Measurements from ENCODE around the gene PDPN. TPM values are rescaled to one million over a fixed set of nuclear protein-coding genes. Genes with fewer than 3 reads are reported as not detected.
"Not testable (repeated sequence)": the region's sequence is repeated elsewhere in the genome, so short reads cannot be mapped to it uniquely, and the experiment has no call there.

Gene PDPN
- total RNA-seq, 1 donor from 2014 or later: 13.6 TPM

DNA sequence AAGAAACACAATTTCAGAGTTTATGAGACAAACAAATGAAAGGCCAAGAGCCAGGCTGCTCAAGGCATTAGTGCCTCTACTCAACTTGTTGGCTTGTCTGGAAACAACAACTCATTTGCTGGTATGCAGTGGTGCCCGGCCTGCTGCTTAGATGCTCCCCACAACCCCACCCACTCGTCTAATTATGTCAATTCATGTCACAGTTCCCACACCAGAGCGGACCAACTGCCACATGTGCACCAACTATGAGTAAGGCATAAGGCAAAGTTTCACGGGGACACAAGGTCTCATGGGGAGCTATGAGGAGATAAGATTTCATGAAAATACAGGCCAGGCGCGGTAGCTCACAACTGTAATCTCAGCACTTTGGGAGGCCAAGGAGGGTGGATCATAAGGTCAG lies 35.4 kb upstream of the PDPN start:
- H3K4me3 ChIP-seq (ENCODE audit: low read length in 3 of 3): no peak overlapping the region
- no peaks in the 10 kb centered on the region for H3K9me3 ChIP-seq (ENCODE audit: control insufficient read depth in 3 of 3, low read length in 3 of 3)
- no peaks in the 10 kb centered on the region for H3K36me3 ChIP-seq (ENCODE audit: control insufficient read depth in 3 of 3, insufficient read depth in 3 of 3, low read length in 3 of 3)
- H3K27ac ChIP-seq (ENCODE audit: low read depth, low read length): no peak overlapping the region
- H3K9ac ChIP-seq (ENCODE audit: low read depth in 1 of 3, low read length in 3 of 3): no peak overlapping the region
- no peaks in the 10 kb centered on the region for H3K27me3 ChIP-seq (ENCODE audit: control insufficient read depth in 3 of 3, insufficient read depth in 3 of 3, low read length in 3 of 3)
- H3K4me1 ChIP-seq (ENCODE audit: control insufficient read depth in 3 of 3, insufficient read depth in 3 of 3, low read length in 3 of 3): peaks cover 20 to 33% (median 26%) of the 10 kb centered on the region in 3 donors

DNA sequence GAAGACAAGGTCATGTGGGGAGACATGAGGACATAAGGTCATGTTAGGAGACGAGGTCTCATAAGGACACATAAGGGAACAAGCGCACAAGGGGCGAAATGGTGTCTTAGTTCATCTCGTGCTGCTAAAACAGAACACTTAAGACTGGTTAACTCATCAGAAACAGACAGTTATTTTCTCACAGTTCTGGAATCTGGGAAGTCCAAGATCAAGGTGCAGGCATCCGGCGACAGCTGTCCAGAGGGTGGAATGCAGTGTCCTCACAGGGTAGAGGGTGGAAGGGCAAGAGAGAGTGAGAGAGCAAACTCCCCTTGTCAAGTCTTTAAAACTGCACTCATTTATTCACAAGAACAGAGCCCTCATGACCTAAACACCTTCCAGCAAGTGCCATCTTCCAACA lies 34.6 kb upstream of the PDPN start:
- H3K4me3 ChIP-seq (ENCODE audit: low read length in 3 of 3): no peak overlapping the region

DNA sequence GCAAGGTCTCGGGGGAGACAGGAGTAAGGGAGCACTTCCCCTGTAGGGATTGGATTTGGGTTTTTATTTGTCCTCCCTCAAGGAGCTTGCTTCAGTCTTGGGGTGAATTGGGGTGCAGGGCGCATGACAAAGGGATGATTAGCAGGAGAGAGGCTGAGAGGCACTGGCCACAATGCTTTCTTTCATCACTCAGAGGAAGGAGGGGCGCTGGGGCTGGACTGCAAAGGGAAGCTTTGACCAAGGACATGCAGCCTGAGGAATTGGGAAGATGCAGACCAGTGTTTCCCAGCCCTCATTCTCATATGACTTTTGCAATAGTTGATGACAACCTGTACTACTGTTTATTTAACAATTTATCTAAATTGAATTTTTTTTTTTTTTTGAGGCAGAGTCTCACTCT lies 34.1 kb upstream of the PDPN start:
- Histone ChIP-seq H3K4me1 (ENCODE audit: control insufficient read depth in 3 of 3, insufficient read depth in 3 of 3, low read length in 3 of 3) (peaks cover 9 to 21% (median 15%) of the 10 kb centered on the region in 3 donors), H3K27me3 (ENCODE audit: control insufficient read depth in 3 of 3, insufficient read depth in 3 of 3, low read length in 3 of 3) (no peaks in the 10 kb centered on the region), H3K27ac (ENCODE audit: low read depth, low read length) (no peak overlapping the region), H3K9ac (ENCODE audit: low read depth in 1 of 3, low read length in 3 of 3) (no peak overlapping the region), H3K4me3 (ENCODE audit: low read length in 3 of 3) (no peak overlapping the region), H3K36me3 (ENCODE audit: control insufficient read depth in 3 of 3, insufficient read depth in 3 of 3, low read length in 3 of 3) (no peaks in the 10 kb centered on the region), H3K9me3 (ENCODE audit: control insufficient read depth in 3 of 3, low read length in 3 of 3) (no peaks in the 10 kb centered on the region)

More for the DNA sequence above, 34.6 kb upstream of the PDPN start:
- Histone ChIP-seq H3K27me3 (ENCODE audit: control insufficient read depth in 3 of 3, insufficient read depth in 3 of 3, low read length in 3 of 3) (no peaks in the 10 kb centered on the region), H3K4me1 (ENCODE audit: control insufficient read depth in 3 of 3, insufficient read depth in 3 of 3, low read length in 3 of 3) (peaks cover 14 to 26% (median 20%) of the 10 kb centered on the region in 3 donors), H3K27ac (ENCODE audit: low read depth, low read length) (no peak overlapping the region), H3K9ac (ENCODE audit: low read depth in 1 of 3, low read length in 3 of 3) (no peak overlapping the region), H3K36me3 (ENCODE audit: control insufficient read depth in 3 of 3, insufficient read depth in 3 of 3, low read length in 3 of 3) (no peaks in the 10 kb centered on the region), H3K9me3 (ENCODE audit: control insufficient read depth in 3 of 3, low read length in 3 of 3) (no peaks in the 10 kb centered on the region)

DNA sequence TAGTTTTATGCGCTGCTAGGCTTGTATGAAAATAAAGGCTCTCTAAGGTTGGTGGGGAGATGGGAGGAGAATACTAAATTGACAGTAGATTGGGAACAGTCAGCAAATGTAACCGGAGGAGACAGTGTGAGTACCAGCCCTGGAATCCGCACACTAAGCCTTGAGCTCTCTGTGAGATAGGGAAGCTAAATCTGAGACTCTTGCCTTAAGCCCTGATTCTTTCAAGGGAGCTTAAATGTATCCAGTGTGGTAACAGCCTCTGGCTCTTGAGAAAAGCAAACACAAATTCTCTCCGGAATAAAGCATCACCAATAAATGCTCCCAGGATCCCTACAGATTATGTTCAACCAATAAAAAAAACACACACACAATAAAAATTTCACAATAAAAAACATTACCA lies 33.0 kb upstream of the PDPN start:
- H3K4me3 ChIP-seq (ENCODE audit: low read length in 3 of 3): no peak overlapping the region
- no peaks in the 10 kb centered on the region for H3K27me3 ChIP-seq (ENCODE audit: control insufficient read depth in 3 of 3, insufficient read depth in 3 of 3, low read length in 3 of 3)
- H3K36me3 ChIP-seq (ENCODE audit: control insufficient read depth in 3 of 3, insufficient read depth in 3 of 3, low read length in 3 of 3): no peaks in the 10 kb centered on the region
- H3K9ac ChIP-seq (ENCODE audit: low read depth in 1 of 3, low read length in 3 of 3): no peak overlapping the region
- H3K4me1 ChIP-seq (ENCODE audit: control insufficient read depth in 3 of 3, insufficient read depth in 3 of 3, low read length in 3 of 3): peaks cover 6 to 15% (median 11%) of the 10 kb centered on the region in 3 donors
- no peaks in the 10 kb centered on the region for H3K9me3 ChIP-seq (ENCODE audit: control insufficient read depth in 3 of 3, low read length in 3 of 3)
- H3K27ac ChIP-seq (ENCODE audit: low read depth, low read length): no peak overlapping the region

DNA sequence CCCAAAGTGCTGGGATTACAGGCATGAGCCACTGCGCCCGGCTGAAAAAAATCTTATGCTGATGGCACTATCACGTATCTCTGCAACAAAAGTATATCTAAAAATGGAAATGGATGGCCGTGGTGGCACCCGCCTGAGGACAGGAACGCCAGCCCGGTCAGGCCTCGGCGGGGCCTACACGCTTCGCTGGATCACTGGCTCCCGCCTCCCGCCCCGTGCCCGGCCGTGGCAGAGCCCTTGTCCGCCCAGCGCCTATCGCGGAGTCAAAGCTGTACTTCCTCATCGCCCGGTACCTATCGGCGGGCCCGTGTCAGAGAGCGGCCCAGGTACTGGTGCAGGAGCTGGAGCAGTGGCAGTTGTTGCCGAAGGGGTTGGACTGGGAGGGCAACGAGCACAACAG lies 28.8 kb upstream of the PDPN start:
- H3K9ac ChIP-seq (ENCODE audit: low read depth in 1 of 3, low read length in 3 of 3): no peak overlapping the region
- no peaks in the 10 kb centered on the region for H3K9me3 ChIP-seq (ENCODE audit: control insufficient read depth in 3 of 3, low read length in 3 of 3)
- H3K27ac ChIP-seq (ENCODE audit: low read depth, low read length): no peak overlapping the region
- no peaks in the 10 kb centered on the region for H3K36me3 ChIP-seq (ENCODE audit: control insufficient read depth in 3 of 3, insufficient read depth in 3 of 3, low read length in 3 of 3)
- peaks cover 0 to 7% (median 4%) of the 10 kb centered on the region in 3 donors for H3K4me1 ChIP-seq (ENCODE audit: control insufficient read depth in 3 of 3, insufficient read depth in 3 of 3, low read length in 3 of 3)
- H3K27me3 ChIP-seq (ENCODE audit: control insufficient read depth in 3 of 3, insufficient read depth in 3 of 3, low read length in 3 of 3): no peaks in the 10 kb centered on the region
- no peak overlapping the region for H3K4me3 ChIP-seq (ENCODE audit: low read length in 3 of 3)

DNA sequence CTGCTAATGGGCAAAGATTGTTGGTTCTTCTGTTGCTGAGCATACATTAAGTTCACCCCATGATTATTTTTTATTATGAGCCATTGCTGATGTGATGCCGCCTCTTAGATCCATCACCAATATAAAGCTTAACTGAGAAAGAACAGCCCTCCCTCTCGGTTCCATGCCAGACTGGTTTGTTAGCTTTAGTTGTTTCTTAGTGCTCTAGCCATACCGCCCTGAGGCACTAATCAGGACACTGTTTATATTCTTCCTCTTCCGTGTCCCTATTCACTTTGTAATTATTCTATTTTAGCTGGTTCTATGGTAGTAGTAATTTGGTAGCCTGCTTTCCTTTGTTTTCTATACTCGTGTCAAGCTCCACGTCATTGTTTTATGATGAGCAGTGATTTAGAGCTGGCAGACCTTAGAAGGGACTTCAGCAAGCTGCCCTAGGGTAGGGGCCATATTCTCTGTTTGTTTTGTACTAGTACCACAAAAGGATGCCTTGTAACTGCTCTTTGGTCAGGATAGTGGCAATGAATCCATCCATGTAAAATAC lies 27.3 kb upstream of the PDPN start:
- Histone ChIP-seq H3K4me3 (ENCODE audit: low read length in 3 of 3) (no peak overlapping the region), H3K9ac (ENCODE audit: low read depth in 1 of 3, low read length in 3 of 3) (no peak overlapping the region), H3K9me3 (ENCODE audit: control insufficient read depth in 3 of 3, low read length in 3 of 3) (no peaks in the 10 kb centered on the region), H3K4me1 (ENCODE audit: control insufficient read depth in 3 of 3, insufficient read depth in 3 of 3, low read length in 3 of 3) (no peaks in the 10 kb centered on the region), H3K27ac (ENCODE audit: low read depth, low read length) (no peak overlapping the region), H3K27me3 (ENCODE audit: control insufficient read depth in 3 of 3, insufficient read depth in 3 of 3, low read length in 3 of 3) (peaks cover 0 to 3% (median 0%) of the 10 kb centered on the region in 3 donors), H3K36me3 (ENCODE audit: control insufficient read depth in 3 of 3, insufficient read depth in 3 of 3, low read length in 3 of 3) (no peaks in the 10 kb centered on the region)

DNA sequence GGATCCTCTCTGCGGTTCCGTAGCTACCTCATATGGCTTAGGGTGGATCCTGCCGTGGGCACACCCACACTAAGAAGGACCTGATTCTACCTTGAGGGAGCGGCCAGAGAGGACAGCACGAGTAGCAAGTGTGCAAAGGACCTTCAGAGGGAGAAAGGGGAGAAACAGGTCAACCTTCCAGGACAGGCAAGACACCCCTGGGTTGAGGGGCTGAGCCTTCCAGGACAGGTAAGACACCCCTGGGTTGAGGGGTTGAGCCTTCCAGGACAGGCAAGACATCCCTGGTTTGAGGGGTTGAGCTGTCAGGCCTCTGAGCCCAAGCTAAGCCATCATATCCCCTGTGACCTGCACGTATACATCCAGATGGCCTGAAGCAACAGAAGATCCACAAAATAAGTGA lies 23.1 kb upstream of the PDPN start:
- Histone ChIP-seq H3K27me3 (ENCODE audit: control insufficient read depth in 3 of 3, insufficient read depth in 3 of 3, low read length in 3 of 3) (peaks cover 0 to 3% (median 0%) of the 10 kb centered on the region in 3 donors), H3K36me3 (ENCODE audit: control insufficient read depth in 3 of 3, insufficient read depth in 3 of 3, low read length in 3 of 3) (no peaks in the 10 kb centered on the region), H3K9ac (ENCODE audit: low read depth in 1 of 3, low read length in 3 of 3) (no peak overlapping the region), H3K4me3 (ENCODE audit: low read length in 3 of 3) (no peak overlapping the region), H3K27ac (ENCODE audit: low read depth, low read length) (no peak overlapping the region), H3K4me1 (ENCODE audit: control insufficient read depth in 3 of 3, insufficient read depth in 3 of 3, low read length in 3 of 3) (no peaks in the 10 kb centered on the region), H3K9me3 (ENCODE audit: control insufficient read depth in 3 of 3, low read length in 3 of 3) (no peaks in the 10 kb centered on the region)

DNA sequence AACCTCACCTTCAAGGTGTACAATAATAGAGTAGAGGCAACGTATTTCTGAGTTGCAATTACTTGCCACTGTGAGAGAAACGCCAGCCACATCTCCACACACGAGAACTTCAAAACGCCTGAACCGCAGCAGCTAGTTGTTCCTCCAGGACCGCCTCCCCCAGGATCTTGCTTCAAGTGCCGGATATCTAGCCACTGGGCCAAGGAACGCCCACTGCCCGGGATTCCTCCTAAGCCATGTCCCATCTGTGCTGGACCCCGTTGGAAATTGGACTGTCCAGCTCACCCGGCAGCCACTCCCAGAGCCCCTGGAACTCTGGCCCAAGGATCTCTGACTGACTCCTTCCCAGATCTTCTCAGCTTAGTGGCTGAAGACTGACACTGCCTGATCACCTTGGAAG lies 20.7 kb upstream of the PDPN start:
- not testable (repeated sequence) for H3K27me3 ChIP-seq (ENCODE audit: control insufficient read depth in 3 of 3, insufficient read depth in 3 of 3, low read length in 3 of 3); H3K4me1 ChIP-seq (ENCODE audit: control insufficient read depth in 3 of 3, insufficient read depth in 3 of 3, low read length in 3 of 3); H3K4me3 ChIP-seq (ENCODE audit: low read length in 3 of 3); H3K27ac ChIP-seq (ENCODE audit: low read depth, low read length); H3K36me3 ChIP-seq (ENCODE audit: control insufficient read depth in 3 of 3, insufficient read depth in 3 of 3, low read length in 3 of 3); H3K9ac ChIP-seq (ENCODE audit: low read depth in 1 of 3, low read length in 3 of 3); H3K9me3 ChIP-seq (ENCODE audit: control insufficient read depth in 3 of 3, low read length in 3 of 3)

DNA sequence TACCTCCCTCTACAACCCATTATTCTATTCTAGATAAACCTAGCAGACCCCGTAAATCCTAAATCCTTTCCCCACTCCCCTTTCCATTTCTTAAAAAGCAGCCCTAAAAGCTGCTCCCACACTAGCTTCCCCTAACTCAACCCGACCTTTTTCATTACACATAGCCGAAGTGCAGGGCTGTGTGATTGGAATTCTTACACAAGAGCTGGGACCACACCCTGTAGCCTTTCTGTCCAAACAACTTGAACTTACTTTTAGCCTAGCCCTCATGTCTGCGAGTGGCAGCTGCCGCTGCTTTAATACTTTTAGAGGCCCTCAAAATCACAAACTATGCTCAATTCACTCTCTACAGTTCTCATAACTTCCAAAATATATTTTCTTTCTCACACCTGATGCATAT lies 19.6 kb upstream of the PDPN start:
- Histone ChIP-seq H3K4me1 (ENCODE audit: control insufficient read depth in 3 of 3, insufficient read depth in 3 of 3, low read length in 3 of 3) (no peaks in the 10 kb centered on the region), H3K27ac (ENCODE audit: low read depth, low read length) (no peak overlapping the region), H3K36me3 (ENCODE audit: control insufficient read depth in 3 of 3, insufficient read depth in 3 of 3, low read length in 3 of 3) (no peaks in the 10 kb centered on the region), H3K9ac (ENCODE audit: low read depth in 1 of 3, low read length in 3 of 3) (no peak overlapping the region), H3K4me3 (ENCODE audit: low read length in 3 of 3) (no peak overlapping the region), H3K27me3 (ENCODE audit: control insufficient read depth in 3 of 3, insufficient read depth in 3 of 3, low read length in 3 of 3) (peaks cover 0 to 5% (median 0%) of the 10 kb centered on the region in 3 donors), H3K9me3 (ENCODE audit: control insufficient read depth in 3 of 3, low read length in 3 of 3) (no peaks in the 10 kb centered on the region)

DNA sequence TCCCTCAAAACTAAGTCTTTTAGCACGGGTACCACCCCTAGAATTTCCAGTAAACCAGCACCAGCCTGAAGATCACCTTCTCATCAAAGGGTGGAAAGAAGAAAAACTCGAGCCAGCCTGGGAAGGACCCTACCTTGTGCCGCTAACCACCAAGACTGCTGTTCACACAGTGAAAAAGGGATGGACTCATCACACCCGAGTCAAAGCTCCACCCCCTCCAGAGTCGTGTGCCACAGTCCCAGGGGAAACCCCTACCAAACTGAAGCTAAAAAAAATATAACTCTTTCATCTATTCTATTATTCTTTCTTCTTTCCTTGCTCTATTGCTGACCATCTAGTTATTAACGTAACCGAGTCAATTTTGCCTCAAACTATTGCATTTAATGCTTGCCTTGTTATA lies 13.2 kb upstream of the PDPN start:
- not testable (repeated sequence) for H3K27ac ChIP-seq (ENCODE audit: low read depth, low read length); H3K4me3 ChIP-seq (ENCODE audit: low read length in 3 of 3); H3K9ac ChIP-seq (ENCODE audit: low read depth in 1 of 3, low read length in 3 of 3); H3K36me3 ChIP-seq (ENCODE audit: control insufficient read depth in 3 of 3, insufficient read depth in 3 of 3, low read length in 3 of 3); H3K4me1 ChIP-seq (ENCODE audit: control insufficient read depth in 3 of 3, insufficient read depth in 3 of 3, low read length in 3 of 3); H3K9me3 ChIP-seq (ENCODE audit: control insufficient read depth in 3 of 3, low read length in 3 of 3); H3K27me3 ChIP-seq (ENCODE audit: control insufficient read depth in 3 of 3, insufficient read depth in 3 of 3, low read length in 3 of 3)

DNA sequence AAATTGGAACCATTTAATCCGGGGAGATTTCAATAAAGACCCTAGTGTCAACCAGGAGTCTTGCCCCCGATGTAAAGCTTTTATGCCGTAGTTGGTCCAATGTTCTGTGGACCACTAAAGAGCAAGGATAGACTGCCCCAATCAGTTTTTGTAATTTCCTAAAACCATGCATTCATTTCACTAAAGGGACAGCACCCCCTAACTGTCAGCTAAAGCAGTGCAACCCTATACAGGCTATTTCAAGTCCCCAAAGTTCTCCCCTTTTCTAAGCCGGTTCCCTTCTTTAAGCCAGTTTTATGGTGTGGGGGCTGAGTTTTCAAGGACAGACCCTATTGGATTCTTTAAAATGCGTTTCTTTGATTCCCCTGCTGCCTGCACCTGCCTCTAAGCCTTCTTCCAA lies 12.7 kb upstream of the PDPN start:
- H3K27ac ChIP-seq (ENCODE audit: low read depth, low read length): no peak overlapping the region
- H3K9me3 ChIP-seq (ENCODE audit: control insufficient read depth in 3 of 3, low read length in 3 of 3): no peaks in the 10 kb centered on the region
- no peak overlapping the region for H3K9ac ChIP-seq (ENCODE audit: low read depth in 1 of 3, low read length in 3 of 3)
- no peaks in the 10 kb centered on the region for H3K4me1 ChIP-seq (ENCODE audit: control insufficient read depth in 3 of 3, insufficient read depth in 3 of 3, low read length in 3 of 3)
- H3K4me3 ChIP-seq (ENCODE audit: low read length in 3 of 3): no peak overlapping the region
- no peaks in the 10 kb centered on the region for H3K36me3 ChIP-seq (ENCODE audit: control insufficient read depth in 3 of 3, insufficient read depth in 3 of 3, low read length in 3 of 3)
- H3K27me3 ChIP-seq (ENCODE audit: control insufficient read depth in 3 of 3, insufficient read depth in 3 of 3, low read length in 3 of 3): peaks cover 0 to 2% (median 0%) of the 10 kb centered on the region in 3 donors
